ENCODE results near the gene AP3D1.

The AP3D1 gene

DNA sequence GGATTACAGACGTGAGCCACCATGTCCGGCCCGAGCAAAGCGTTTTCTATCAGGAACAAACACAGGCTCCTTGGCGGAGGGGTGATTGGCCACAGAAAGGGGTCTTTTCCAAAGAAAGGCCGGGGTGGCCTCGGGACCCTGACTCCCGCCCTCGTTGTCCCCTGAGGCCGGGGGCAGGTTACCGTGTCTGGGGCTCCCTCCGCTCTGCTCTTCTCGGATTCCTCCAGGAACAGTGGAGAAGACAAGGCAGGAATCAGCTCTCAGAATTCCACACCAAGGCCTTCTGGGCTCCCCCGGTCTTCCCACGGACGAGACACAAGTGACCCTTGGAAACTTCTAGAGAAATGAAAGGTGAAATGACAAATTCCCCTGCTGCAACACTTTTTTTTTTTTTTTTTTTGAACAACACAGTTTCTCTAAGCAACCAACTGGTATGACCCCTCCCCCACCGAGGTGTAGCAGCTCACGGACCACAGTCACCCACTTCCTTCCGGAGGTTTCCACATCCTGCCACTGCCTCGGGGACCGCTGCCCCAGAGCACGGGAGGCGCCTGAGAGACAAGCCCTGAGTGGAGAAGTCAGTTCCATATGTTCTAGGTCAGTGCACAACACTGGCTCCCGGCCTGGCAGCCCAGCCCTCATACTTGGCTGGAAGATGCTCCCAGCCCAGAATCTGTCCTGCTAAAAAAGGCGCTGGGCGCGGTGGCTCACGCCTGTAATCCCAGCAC is 66.2 kb downstream of the AP3D1 start:
- no peak for DNase-seq (ENCODE audit: low read depth, low spot score)

DNA sequence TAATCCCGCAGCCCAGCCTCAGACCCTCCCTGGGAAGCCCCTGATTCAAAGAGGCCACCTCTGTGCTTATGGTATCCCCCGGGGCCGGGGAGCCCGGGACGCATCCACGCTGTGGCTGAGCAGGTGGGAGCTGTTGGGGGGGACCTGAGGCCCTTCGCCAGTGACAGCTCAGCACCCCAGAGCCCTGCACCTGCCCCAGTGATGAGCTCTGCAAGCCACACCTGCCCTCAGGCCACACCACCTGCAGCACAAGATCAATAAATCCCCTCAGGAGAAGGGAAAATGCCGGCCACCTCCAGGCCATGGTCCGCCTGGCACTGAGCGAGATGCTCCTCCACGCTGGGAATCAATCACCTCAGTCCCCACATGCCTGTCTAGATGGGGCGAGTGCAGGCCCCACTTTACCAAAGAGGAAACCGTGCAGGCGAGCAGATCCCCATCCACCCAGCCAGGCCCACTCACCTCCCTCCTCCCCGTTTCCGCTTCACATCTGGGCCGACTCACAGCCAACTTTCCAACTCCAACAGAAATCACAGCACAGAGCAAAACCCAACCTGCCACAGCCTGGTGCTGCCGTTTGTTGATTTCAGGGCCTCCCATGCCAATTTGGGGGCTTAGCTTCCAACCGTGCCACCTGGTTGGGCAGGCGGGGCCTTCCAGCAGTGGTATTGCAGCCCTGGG is 68.1 kb downstream of the AP3D1 start:
- no peak for DNase-seq (ENCODE audit: low read depth, low spot score)

DNA sequence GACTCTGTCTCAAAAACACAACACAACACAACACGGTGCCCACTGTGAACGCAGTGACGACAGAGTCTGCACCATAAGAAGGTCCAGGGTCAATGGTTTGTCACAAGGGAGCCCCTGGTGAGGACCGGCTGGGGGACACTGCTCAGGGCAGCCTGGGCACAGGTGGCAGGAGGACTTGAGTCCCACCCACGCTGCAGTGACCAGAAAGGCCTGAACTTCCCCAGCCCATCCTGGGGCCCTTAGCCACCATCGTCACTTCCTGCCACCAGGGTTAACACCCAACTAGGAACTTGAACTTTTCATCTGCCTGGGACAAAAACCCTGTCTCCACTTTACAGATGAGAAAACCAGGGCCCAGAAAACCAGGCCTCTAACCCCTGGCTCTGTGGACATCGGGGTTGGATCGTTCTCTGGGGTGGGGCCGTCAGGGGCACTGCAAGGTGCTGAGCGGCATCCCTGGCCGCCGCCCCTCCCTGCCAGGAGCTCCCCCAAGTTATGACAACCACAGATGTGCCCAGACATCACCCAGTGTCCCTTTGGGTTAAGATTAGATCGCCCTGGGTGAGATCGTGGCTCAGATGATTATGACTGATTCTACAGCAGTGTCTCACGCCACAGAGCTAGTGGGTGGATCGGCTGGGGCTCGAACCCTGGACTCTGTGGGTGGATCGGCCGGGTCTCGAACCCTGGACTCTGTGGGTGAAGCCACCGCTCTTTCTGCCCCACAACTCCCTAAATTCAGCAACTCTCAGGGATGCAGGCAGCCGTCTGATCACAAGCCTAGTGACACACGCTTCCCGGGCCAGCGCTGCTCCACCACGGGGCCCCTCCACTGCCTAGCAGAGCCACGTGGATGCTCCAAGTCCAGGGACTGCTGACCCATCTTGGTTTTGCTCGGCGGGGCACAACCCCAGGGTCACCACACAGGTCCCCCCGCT is 69.2 kb downstream of the AP3D1 start:
- DNase-seq (ENCODE audit: low read depth, low spot score) = no peak

DNA sequence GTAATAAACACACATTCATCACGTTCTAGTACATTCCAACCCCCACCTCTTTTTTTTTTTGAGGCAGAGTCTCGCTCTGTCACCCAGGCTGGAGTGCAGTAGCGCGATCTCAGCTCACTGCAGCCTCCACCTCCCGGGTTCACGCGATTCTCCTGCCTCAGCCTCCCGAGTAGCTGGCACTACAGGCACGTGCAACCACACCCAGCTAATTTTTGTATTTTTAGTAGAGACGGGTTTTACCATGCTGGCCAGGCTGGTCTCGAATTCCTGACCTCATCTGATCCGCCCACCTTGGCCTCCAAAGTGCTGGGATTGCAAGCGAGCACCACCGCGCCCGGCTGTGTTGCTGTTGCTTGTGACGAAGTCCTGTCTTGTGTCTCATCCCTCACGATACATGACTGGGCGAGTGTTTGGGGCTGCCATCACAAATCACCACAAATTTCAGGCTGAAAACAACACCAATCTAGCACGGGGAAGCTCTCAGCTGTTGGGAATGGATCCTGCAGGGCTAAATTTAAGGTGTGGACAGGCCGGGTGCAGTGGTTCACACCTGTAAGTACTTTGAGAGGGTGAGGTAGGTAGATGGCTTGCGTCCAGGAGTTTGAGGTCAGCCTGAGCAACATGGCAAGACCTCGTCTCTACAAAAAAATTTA is 70.9 kb downstream of the AP3D1 start:
- DNase-seq (ENCODE audit: low read depth, low spot score) = no peak

DNA sequence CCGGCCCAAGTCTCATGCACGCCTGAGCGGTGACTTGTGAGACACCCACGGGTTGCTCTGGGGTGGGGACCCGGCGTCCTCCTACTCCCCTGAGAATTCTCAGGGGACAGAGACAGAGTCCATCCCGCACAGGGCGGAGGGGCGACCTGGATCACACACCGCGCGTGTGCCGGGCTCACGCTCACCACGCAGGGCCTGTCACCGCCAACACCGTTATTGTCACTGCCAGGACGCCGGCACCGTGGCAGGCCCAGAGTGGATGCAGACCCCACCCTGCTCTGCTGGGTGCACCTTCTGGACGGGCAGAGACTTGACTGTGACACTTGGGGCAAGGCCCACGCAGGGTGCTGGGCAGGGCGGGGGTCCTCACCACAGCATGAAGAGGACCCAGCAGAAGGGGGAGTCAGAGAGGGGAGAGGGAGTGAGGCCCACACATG is 71.5 kb downstream of the AP3D1 start:
- no peak for DNase-seq (ENCODE audit: low read depth, low spot score)

DNA sequence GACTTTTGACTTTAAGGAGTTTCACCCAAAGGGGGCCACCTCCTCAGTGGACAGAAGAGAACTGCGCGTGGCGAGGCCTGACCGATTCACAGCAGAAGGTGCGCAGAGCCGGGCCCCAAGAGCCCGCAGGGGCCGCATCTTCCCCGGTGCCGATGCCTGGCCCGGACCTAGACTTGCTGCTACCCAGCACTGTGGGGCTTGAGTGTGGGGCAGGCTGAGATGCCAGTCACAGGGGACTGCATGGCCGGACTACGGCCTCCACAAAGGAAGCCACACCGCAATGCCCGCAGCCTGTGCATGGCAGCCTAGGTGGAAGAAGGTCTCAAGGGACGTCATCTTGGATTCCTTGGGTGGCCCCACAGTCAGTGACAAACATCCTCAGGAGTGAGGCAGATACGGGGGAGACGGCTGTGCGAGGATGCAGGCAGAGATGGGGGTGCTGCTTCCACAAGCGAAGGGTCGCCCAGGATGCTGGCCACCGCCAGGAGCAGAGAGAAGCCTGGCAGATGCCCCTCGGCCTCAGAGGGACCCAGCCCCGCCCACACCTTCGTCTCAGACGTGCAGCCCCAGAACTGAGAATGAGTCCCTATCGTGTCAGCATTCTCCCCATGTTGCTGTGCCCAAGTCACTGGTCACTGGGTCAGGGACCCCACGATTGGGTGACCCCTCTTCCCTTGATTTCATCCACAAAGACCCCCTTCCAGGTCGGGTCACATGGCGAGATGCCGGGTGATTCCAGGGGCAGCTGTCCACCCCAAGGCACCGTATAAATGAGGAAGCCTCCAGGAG is 72.1 kb downstream of the AP3D1 start:
- no peak for DNase-seq (ENCODE audit: low read depth, low spot score)

DNA sequence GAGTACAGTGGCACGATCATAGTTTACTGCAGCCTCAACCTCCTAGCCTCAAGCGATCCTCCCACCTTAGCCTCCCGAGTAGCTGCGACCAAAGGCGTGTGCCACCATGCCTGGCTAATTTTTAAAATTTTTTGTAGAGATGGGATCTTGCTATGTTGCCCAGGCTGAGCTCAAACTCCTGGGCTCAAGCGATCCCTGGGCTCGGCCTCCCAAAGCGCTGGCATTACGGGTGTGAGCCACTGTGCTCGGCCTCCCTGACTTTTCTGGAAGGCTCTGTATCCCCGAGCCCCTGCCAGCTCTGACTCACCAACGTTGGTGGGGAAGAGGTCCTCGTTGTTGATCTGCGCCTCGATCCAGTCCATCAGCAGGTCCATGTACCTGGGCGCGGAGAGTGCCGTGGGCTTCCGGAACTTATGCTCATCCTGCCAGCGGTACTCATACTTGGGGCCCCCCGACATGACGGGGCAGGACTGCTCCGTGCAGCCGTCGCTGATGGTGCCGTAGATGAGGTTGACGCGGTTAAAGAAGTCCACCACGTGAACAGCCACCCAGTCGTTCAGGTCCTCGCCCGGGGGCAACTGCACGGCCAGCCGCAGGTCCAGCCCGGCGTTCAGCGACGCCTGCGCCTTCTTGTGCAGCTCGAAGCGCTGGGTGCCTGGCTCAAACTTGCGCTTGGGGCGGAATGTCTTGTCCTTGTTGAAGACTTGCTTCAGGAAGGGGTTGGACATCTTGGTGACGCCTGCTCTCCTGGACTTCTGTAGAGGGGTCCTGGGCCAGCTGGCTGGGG is 73.3 kb downstream of the AP3D1 start:
- no peak for DNase-seq (ENCODE audit: low read depth, low spot score)

DNA sequence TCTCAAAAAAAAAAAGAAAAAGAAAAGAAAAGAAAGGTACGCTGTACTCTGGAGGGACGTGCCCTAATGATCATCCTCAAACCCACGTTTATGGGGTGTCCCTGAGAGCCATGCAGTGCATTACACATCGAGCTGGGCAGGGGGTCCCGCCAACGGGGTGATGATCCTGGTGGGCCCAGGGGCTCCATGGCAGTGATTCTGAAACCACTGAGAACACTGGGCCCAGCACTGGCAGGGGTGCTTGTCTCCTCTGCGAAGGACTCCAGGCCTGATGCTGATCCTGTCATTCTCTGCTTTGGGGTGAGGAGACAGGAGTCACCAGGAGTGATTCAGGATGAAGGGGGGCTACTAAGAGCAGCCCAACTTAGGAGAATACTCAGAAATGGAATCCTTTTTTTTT is 74.0 kb downstream of the AP3D1 start:
- DNase-seq (ENCODE audit: low read depth, low spot score) = no peak

DNA sequence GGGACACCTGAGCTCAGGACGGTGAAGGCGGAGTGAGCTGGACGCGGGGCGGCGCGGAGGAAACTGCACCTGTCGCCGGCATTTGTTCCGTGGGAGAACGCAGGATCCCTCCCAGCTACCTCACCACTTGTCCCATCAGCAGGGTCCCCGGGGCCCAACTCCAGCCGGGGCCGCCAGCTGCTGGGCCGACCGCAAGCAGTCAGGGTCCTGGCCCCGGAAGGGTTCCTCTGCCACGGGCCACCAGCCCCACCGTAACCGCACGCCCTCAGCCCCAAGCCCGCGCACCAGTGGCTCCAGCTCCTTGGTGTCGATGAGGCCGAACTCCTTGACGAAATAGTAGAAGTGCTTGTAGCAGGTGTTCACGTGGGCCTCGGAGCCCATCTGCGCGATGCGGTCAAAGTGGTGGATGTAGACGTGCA is 74.8 kb downstream of the AP3D1 start:
- no peak for DNase-seq (ENCODE audit: low read depth, low spot score)

DNA sequence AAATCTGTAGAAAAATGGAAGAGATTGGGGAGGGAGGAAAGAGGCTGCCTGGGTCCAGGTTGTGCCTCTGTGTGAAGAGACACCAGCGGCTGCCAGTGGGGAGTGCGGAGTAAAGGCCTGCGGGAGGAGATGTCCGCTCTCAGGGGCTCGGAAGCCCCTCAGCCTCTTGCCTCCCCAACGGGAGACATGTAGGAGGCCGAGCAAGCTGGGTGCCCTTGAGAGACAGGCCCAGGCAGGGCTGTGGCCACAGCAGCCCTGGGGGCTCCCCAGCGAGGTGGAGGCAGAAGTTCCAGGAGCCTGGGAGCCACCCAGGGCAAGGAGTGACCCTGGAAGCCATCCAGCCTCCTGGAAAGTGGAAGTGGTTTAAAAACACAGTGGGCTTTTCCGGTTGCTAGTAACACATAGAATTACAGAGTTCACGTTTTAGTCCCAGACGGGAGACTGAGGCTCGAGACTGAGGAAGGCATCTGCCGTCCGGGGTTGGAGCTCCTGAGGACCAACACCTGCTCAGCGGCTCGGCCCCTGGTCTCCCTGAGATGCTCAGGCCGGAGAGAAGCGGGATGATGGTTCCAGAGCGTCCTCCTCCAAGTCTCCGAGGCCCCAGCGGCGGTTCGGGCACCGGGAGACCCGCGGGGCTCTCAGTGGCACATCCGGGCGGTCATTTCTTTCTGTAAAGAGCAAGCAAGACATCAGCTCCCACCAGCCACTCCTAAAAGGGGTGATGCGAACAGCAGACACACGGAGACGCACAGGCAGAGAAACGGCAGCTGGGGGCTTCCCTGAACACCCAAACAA is 78.4 kb downstream of the AP3D1 start:
- DNase-seq (ENCODE audit: low read depth, low spot score) = no peak

DNA sequence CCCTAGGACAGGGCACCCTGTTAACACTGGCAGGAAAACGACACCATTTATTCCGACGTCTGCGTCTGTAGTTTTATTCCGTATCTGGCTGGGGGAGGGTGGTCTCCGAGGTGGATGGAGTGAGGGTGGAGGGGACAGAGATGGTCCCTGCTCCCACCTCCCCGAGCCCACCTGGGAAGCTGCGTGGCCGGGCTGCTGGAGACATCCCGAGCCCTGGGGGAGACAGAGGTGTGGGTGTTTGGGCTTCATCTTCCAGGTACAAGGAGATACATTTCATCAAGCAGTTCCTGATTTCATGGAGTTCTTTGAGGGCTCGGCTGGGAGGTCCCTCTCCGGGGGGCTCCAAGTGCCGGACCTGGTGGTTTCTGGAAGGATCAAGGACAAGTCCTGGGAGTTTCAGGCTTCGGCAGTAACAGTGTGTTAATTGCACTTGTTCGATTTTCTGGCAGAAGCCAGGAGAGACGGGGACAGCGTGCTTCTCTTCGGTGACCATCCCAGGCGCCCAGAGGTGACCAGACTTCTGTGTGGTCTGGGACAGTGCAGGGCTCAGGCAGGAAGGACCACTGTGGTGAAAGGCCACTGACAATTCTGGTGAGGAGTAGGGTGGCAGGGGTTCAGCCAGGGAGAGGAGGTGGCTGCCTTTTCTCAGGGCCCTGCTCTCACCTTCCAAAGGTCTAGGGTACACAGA is 80.2 kb downstream of the AP3D1 start:
- DNase-seq (ENCODE audit: low read depth, low spot score) = no peak

DNA sequence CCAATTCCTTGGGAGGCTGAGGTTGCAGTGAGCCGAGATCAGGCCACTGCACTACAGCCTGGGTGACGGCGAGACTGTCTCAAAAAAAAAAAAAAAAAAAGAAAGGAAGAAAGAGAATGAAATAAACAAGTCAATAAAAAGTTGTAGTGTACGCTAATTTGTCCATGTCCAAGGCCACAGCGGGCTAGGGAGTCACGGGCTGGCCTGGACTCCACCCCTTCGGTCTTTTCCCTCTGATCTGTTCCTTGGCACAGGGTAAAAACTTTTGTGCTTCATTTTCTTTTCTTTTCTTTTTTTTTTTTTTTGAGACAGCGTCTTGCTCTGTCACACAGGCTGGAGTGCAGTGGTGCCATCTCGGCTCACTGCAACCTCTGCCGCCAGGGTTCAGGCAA is 80.9 kb downstream of the AP3D1 start:
- DNase-seq (ENCODE audit: low read depth, low spot score) = no peak

DNA sequence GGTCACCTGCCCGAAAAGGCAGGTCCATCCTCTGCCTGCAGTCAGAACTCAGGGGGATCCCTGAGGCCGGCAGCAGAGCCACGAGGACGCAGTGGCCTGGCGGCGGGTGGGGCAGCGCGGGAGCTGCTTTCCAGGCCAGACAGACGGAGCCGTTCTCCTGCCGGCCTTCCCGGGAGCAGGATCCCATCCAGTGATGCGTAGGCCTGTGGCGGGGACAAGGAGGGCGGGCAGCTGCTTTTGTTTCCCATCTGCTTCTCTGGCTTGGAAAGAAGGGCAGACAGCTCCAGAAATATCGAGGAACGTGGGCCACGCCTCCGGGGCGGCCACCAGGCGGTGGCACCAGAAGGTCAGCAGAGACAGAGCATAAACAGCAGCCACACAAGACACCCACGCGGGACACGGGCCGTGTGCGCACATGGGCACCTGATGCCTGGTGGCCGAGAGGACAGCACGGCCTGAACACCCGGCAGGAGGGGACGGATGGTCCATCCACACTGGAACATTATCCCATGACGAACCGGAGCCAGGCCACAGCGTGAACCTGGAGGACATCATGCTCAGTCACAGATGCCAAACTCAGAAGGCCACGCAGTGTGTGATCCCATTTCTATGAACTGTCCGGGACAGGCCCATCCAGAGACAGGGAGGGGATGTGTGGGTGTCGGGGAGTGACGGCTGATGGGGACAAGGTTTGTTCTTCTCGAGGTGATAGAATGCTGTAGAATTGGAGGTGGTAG is 86.4 kb downstream of the AP3D1 start:
- no peak for DNase-seq (ENCODE audit: low read depth, low spot score)

DNA sequence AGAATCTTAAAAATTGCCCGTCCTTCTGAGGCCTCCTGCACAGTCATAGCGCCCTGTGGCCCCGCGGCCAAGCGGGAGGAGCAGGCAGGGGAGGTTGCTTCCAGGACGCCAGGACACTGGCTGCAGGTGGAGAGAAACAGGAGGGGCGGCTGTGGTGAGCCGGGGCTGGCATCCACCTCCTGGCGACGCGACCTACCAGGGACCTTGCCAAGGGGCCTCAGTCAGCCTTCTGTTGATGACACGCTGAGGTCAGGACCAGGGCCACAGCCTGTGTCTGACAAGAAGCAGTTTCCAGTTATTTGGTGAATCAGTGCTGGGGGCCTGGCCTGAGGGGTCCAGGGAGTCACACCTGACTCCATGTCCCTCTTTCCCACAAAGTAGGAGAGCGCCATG is 87.0 kb downstream of the AP3D1 start:
- DNase-seq (ENCODE audit: low read depth, low spot score) = no peak

DNA sequence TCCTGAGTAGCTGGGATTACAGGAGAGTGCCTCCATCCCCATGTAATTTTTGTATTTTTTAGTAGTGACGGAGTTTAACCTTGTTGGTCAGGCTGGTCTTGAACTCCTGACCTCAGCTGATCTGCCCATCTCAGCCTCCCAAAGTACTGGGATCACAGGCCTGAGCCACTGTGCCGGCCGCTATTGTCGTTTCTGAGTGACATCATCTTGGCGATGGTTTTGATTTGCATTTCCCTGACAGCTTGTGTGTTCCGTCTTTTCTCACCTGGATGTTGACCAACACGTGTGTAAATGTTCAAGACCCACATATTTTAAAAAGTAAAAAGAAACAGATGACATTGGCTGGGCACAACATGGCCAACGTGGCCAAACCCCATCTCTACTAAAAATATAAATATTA is 87.5 kb downstream of the AP3D1 start:
- DNase-seq (ENCODE audit: low read depth, low spot score) = no peak

DNA sequence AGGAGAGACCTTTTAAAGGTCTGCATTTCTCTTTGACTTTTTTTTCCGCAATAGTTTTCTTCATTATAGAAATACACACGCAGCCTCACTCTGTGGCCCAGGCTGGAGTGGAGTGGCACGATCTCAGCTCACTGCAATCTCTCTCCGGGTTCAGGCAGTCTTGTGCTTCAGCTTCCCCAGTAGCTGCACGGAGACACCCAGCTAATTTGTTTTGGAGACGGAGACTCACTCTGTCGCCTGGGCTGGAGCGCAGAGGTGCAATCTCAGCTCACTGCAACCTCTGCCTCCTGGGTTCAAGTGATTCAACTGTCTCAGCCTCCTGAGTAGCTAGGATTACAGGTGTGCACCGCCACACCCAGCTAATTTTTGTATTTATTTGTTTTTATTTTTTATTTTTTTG is 88.6 kb downstream of the AP3D1 start:
- DNase-seq (ENCODE audit: low read depth, low spot score) = no peak

DNA sequence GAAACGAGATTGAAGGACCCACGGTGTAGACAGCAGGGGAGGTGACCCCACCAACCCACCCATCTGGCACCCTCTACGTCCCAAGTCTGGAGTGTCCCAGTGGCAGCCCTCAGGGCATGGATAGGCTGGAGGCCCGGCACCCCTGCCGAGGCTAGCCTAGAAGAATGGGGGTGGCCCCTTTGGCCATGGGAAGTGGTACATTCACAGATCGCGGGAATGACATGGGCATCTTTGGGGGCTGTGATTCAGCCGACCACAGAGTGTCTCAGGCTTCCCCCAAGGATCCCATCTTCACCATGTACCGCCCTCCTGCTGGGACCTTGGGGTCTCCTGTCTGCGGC is 89.0 kb downstream of the AP3D1 start:
- no peak for DNase-seq (ENCODE audit: low read depth, low spot score)

All from iPS DF 19.7 (cell line).